Measurements from ENCODE around the gene ZNF429. TPM values are rescaled to one million over a fixed set of nuclear protein-coding genes. Genes with fewer than 3 reads are reported as not detected.

ZNF429 gene
- total and polyA plus RNA-seq, 7 donors, result 6.5 to 15.7 (median 10.9) TPM

- H3K9me3 ChIP-seq, result peaks cover 0 to 7% (median 2%) of the 10 kb centered on the region in 4 donors
- peak in 3 of 4 donors; percentile 57 to 81 (median 68) for TF ChIP-seq POLR2AphosphoS5 (IDR thresholded peaks at IDR 0.05)
- TF ChIP-seq CTCF (IDR thresholded peaks at IDR 0.05), result no peak
- no peak for TF ChIP-seq EP300 (IDR thresholded peaks at IDR 0.05)
- TF ChIP-seq POLR2A (IDR thresholded peaks at IDR 0.05), result peak; percentile 16 to 50
- DNase-seq, result peak; percentile 94
- H3K27ac ChIP-seq, result peak overlapping the region in 3 of 4 donors; percentile 10 to 76 (median 67)
- H3K27me3 ChIP-seq, result no peaks in the 10 kb centered on the region
- 47 to 66% methylated on average over 21 of the region's 21 CpGs for WGBS, 2 donors
- intact Hi-C loops (cut with DNase I), result no loop called here
- peak overlapping the region; percentile 13 to 61 (median 43) for H3K4me3 ChIP-seq
- H3K4me1 ChIP-seq, result peaks cover 0 to 8% (median 0%) of the 10 kb centered on the region in 4 donors
- H3K36me3 ChIP-seq, result no peaks in the 10 kb centered on the region
Observed at GRCh38 chr19:21568816-21569493, 63.6 kb downstream of the ZNF429 start.

GRCh38 chr19:21569494-21569865, 64.1 kb downstream of the ZNF429 start:
- H3K9me3 ChIP-seq, result peaks cover 0 to 7% (median 2%) of the 10 kb centered on the region in 4 donors
- DNase-seq, result no peak
- no peaks in the 10 kb centered on the region for H3K27me3 ChIP-seq
- intact Hi-C loops (cut with DNase I), result no loop called here
- TF ChIP-seq POLR2A (IDR thresholded peaks at IDR 0.05) (no peak), POLR2AphosphoS5 (IDR thresholded peaks at IDR 0.05) (no peak), CTCF (IDR thresholded peaks at IDR 0.05) (no peak), EP300 (IDR thresholded peaks at IDR 0.05) (no peak)
- H3K27ac ChIP-seq, result peak overlapping the region in 3 of 4 donors; percentile 10 to 76 (median 62)
- H3K4me3 ChIP-seq, result peak overlapping the region in 2 of 4 donors; percentile 48 to 61
- H3K36me3 ChIP-seq, result no peaks in the 10 kb centered on the region
- 61 to 86% methylated on average over 16 of the region's 16 CpGs for WGBS, 2 donors
- peaks cover 0 to 8% (median 0%) of the 10 kb centered on the region in 4 donors for H3K4me1 ChIP-seq

DNA sequence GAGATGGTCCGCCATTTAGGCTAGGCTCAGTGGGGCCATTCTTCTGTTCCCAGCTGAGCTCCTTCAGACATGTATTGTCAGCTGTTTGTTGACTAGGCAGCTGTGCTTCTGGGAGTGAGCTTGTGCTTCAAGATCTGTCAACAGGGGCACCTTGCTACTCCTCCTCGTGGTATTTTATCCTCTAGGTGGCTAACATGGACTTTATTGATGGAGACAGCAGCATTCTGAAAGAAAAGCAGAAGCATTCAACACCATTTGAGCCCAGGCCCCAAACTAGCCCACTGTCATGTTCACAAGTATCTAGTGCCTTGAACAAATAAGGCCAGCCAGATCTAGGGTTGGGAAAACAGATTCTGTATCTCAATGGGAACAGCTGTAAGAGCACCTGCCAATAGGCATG, 65.9 kb downstream of the ZNF429 start:
- TF ChIP-seq CTCF (IDR thresholded peaks at IDR 0.05) (no peak), POLR2A (IDR thresholded peaks at IDR 0.05) (no peak), POLR2AphosphoS5 (IDR thresholded peaks at IDR 0.05) (no peak), EP300 (IDR thresholded peaks at IDR 0.05) (no peak)
- H3K9me3 ChIP-seq, result peaks cover 0 to 7% (median 2%) of the 10 kb centered on the region in 4 donors

DNA sequence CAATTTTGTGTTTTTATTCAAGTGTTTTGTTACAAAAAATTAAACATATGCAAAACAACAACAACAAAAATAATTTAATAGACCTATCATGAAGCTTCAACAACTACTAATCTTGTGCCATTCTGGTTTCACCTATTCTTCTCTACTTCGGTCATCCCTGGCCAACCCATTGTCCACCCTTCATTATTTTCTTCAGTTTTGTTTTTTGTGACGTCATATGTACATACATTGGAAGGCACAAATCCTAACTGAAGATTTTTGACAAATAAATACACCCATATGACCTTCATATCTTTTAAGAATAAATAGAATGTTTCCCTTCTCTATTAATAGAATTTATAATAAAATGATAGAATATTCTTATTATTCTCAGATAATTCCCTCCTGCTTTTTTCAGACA, 69.2 kb downstream of the ZNF429 start:
- Histone ChIP-seq H3K4me1 (no peaks in the 10 kb centered on the region), H3K9me3 (peaks cover 0 to 7% (median 2%) of the 10 kb centered on the region in 4 donors), H3K4me3 (no peak overlapping the region), H3K27ac (no peak overlapping the region), H3K36me3 (no peaks in the 10 kb centered on the region), H3K27me3 (no peaks in the 10 kb centered on the region)
- 56 to 63% methylated on average over 2 of the region's 2 CpGs for WGBS, 2 donors
- TF ChIP-seq EP300 (IDR thresholded peaks at IDR 0.05) (no peak), POLR2A (IDR thresholded peaks at IDR 0.05) (no peak), POLR2AphosphoS5 (IDR thresholded peaks at IDR 0.05) (no peak), CTCF (IDR thresholded peaks at IDR 0.05) (no peak)
- DNase-seq, result no peak
- intact Hi-C loops (cut with DNase I), result no loop called here

More for the DNA sequence above, 65.9 kb downstream of the ZNF429 start:
- H3K36me3 ChIP-seq, result no peaks in the 10 kb centered on the region
- intact Hi-C loops (cut with DNase I), result no loop called here
- no peaks in the 10 kb centered on the region for H3K27me3 ChIP-seq
- no peak overlapping the region for H3K4me3 ChIP-seq
- H3K27ac ChIP-seq, result no peak overlapping the region
- WGBS, 2 donors, result 55 to 72% methylated on average over 2 of the region's 2 CpGs
- no peak for DNase-seq
- peaks cover 0 to 4% (median 0%) of the 10 kb centered on the region in 4 donors for H3K4me1 ChIP-seq

Measured in sigmoid colon (tissue), 7 donors.